ENCODE data around the gene UPK3A.
"Not testable (repeated sequence)": the region's sequence is repeated elsewhere in the genome, so short reads cannot be mapped to it uniquely, and the experiment has no call there.

UPK3A gene

GRCh38 chr22:45259754-45260394 lies 24.9 kb upstream of the UPK3A start:
- no peak for DNase-seq

GRCh38 chr22:45260395-45260759 lies 24.4 kb upstream of the UPK3A start:
- DNase-seq: not testable (repeated sequence)

- DNase-seq: no peak
These were observed 23.2 kb upstream of the UPK3A start for GRCh38 chr22:45261407-45262088.

- no peak for DNase-seq
These were observed 22.4 kb upstream of the UPK3A start for GRCh38 chr22:45262195-45262930.

GRCh38 chr22:45262931-45263462 lies 21.8 kb upstream of the UPK3A start:
- no peak for DNase-seq

GRCh38 chr22:45263463-45264269 lies 21.1 kb upstream of the UPK3A start:
- DNase-seq: no peak

GRCh38 chr22:45265535-45265934 lies 19.2 kb upstream of the UPK3A start:
- no peak for DNase-seq

GRCh38 chr22:45268167-45268957 lies 16.4 kb upstream of the UPK3A start:
- no peak for DNase-seq

GRCh38 chr22:45268958-45269844 lies 15.5 kb upstream of the UPK3A start:
- no peak for DNase-seq

GRCh38 chr22:45270095-45271020 lies 14.4 kb upstream of the UPK3A start:
- no peak for DNase-seq

GRCh38 chr22:45271667-45272201 lies 13.0 kb upstream of the UPK3A start:
- no peak for DNase-seq

- no peak for DNase-seq
These were observed 12.3 kb upstream of the UPK3A start for GRCh38 chr22:45272498-45272897.

GRCh38 chr22:45273452-45274075 lies 11.2 kb upstream of the UPK3A start:
- no peak for DNase-seq

- no peak for DNase-seq
These were observed 8.1 kb upstream of the UPK3A start for GRCh38 chr22:45276507-45277105.

GRCh38 chr22:45277720-45278119 lies 7.0 kb upstream of the UPK3A start:
- DNase-seq: not testable (repeated sequence)

- no peak for DNase-seq
These were observed 6.6 kb upstream of the UPK3A start for GRCh38 chr22:45278125-45278524.

- no peak for DNase-seq
These were observed 4.2 kb upstream of the UPK3A start for GRCh38 chr22:45280587-45280980.

- no peak for DNase-seq
These were observed 3.7 kb upstream of the UPK3A start for GRCh38 chr22:45281010-45281409.

Data from NCI-H2107 (cell line).